Epidermal melanocyte (primary cell): ENCODE results near the gene FREY1.

Experiments
- DNase-seq: peaks from one replicate; pipeline ENCODE4 v3.0.0; 2011; ENCODE audit warnings: low spot score; ENCODE audit not compliant: insufficient read length

The FREY1 gene

DNA sequence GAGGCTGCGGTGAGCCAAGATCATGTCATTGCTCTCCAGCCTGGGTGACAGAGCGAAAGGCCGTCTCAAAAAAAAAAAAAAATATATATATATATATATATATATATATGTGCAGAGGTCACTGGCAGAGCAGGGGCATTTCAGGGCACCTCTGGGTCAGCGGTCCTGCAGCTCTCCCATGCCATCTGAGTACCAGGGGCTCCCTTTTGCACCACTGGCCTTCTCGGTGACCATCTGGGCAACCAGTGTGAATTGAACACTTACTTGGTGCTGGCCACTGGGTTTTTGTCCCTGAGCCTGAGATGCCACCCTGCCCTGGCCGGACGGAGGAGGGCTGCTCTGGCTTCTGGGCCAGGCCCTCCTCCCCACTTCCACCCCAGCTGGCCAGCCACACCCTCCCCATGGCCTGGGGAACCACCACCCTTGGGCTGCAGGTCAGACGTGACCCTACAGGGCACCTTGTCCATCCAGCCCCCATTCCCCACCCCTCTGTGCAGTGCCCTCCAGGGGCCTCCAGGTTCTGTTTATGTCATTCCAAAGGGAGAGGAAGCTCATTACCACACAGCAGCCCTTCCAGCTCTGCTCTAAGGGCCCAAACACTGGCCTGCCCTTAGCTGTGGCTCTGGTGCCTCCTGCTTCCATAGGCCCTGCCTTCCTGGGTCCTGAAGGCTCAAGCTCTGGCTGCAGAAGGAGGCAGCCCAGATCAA is 11.4 kb downstream of the FREY1 start:
- DNase-seq: no peak

DNA sequence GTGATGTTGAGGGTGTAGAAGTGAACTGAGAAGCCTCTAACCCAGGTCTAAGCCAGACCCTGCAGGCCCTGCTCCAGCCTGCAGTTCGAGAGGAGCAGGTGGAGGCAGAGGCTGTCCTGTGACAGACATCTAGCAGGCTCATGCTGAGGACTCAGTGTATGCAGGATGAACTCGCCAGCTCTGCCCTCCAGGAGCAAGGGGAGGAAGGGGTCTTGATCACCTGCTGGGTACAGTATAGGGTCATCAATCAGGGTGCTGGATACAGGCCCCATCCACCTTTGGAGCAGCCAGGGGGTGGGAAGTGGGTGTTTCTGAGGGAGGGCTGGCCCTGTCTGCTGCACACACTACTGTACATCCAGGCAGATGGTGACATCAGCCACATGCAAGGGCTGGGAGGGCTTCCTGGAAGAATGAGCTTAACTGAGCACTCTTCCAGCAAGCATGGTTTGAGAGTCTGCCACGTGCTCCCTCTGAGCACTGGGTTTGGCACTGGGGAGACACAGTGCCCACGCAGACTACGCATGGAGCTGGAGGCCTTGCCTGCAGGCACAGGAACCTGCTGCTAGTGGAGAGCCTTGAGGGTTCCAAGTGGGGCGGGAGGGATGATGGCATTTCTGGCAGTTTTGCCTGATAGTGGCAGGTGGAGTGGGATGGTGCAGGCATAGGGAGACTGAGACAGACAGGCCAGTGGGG is 12.4 kb downstream of the FREY1 start:
- DNase-seq: no peak

DNA sequence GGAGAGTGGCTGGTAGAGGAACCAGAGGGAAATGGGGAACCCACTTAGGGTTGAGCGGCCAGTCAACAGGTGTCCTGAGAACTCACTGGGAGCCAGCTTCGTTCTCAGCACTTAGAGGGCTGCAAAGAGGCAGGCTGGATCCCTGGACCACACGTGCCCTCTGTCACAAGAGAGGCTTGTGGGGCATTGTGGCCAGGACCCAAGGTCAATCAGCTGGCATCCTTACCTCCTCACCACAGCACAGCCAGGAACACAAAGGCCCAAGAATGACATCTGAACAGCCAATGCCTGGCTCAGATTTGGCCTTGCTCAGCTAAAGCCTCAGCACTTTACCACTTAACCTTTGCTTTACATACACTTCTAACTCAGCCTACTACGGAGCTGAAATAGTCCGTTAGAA is 14.2 kb downstream of the FREY1 start:
- DNase-seq: no peak

DNA sequence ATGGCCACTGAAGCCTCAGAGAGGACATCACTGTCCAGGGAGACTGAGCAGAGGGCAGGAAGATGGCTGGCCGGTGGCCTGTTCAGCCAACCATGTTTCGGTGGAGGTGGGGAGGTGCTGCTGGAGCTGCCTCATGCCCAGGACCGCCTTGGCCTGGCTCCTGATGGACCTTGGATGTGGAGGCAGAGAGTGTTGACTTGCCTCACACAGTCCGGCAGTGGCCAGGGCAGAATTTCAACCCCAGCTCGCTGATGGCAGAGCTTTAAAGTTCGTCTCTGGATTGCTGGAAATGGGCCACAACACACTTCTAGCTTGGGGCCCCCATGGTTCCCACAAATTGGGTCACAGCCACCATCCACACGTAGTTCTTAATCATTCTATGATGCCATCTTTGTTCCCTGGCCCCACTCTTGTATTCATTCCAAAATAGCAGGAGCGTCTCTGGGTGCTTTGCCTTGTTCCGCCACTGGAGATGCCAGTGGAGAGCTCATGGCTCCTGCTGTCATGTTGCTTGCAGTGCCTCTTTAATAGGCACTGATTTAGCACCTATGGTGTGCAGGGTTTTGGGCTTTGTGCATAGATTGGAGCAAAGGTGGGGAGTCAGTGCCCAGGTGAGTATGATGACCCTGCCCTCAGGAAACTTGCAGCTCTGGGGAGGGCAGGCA is 16.1 kb downstream of the FREY1 start:
- no peak for DNase-seq

DNA sequence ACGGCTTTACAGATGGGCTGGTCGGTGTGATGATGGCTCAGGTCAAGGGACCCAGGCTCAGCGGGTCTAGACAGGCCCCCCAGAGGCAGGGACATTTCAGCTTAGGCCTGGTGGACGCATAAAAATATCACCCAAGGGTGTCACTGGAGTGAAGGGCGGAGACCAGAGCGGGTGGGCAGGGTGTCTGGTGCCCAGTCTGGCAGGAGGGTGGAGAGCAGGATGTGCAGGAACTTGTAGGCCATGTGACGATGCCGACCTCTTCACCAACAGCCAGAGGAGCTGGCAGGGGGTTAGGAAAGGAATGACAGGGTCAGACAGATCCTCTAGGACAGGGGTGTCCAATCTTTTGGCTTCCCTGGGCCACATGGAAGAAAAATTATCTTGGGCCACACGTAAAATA is 17.1 kb downstream of the FREY1 start:
- no peak for DNase-seq

DNA sequence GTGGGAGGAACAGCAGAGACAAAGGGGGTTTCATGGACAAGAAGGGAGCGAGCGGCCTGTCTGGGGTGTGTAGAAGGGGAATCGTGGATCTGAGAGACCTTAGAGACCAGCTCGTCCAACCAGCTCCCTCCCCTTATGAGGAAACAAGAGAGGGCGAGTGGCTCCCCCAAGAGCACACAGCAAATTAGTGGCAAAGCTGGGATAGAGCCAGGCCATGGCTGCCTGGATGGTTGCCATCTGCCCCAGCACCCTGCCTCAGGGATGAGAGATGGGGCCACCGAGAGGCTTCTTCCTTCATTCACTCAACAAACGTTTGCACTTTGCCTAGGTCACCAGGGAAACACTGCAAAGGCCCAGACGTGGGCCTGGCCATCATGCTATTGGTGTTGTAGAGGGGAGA is 17.5 kb downstream of the FREY1 start:
- no peak for DNase-seq

DNA sequence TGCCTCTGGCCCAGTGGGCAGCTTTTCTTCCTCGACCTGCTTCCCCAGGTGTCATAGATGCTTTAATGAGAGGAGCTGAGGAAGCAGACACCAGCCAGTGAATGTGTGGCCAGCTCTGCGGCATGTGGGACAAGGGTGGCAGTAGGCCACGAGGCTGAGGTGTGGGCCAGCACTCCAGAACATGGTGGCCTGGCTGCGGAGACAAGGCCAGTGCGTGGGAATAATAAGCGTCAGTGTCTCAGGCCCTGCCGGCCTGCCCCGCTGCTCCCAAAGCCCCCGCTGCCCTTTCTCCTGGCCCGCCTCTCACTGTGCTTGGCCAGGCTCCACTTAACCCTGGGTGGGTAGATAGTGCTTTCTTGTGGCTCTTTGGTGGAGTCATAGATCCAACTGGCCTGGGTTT is 19.5 kb downstream of the FREY1 start:
- DNase-seq: no peak

DNA sequence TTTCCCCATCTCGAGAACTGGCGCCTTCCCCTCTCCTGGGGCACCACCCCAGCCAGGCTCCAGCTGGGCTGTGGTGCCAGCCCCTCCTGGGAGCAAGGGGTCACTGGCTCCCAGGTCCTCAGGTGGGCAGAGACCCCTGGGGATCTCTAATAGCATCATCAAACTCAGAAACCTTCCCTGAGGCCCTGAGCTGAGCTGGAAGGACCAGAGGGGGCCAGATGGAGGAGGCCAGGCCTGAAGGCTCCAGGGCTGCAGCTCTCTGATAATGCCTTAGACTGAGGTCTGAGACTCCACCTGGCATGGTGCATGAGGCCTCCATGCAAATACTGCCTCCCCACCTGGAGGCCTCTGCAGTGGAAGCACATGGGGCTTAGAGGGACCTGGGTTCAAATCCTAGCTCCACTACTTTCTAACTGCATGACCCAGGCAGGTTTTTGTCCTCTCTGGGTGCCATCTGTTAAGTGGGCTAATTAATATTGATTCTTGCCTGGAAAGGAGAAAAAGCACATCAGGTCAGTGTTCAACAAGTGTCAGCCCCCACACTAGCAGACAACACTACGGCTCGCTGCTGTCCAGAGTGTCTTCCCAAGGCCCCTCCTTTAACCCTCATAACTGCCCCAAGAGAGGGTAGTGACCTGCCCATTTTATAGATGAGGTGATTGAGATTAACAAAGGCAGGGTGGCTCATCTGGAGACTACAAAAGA is 20.1 kb downstream of the FREY1 start:
- no peak for DNase-seq

DNA sequence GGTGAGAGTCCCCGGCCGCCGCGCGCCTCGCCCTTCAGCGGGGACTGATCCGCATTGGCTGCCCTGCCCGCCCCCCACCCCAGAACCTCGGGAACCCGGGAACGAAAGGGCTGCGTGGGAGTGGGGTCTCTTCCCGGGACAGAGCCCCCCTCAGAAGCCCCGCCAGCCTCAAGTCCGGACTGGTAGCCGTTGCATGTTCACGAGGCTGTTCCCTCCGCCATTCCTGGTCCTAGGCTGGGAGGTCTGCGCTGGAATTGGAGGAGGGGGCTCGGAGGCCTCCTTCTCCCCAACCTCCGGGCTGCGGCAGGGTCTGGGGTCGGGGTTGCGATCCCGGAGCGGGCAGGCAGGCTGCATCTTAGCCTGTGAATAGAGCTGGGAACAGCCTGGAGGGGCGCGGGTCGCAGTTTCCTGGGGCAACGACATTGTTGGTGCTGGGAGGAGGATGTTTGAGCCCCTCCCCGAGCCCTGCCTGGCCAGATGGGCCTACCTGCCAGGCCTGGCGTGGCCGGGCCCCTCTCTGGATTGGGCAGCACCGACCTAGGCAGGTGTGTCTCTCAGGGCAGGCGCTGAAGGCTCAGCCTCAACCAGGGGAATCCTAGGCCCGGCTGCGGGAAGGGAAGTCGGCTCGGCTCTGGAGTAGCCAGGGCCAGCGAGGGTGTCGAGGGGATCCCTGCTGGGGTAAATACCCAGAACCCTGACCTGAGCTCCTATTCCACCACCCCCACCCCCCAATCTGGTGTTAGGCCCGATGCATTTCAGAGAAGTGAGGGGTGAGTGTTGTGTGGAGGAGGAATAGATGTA is 20.9 kb downstream of the FREY1 start:
- DNase-seq: no peak

DNA sequence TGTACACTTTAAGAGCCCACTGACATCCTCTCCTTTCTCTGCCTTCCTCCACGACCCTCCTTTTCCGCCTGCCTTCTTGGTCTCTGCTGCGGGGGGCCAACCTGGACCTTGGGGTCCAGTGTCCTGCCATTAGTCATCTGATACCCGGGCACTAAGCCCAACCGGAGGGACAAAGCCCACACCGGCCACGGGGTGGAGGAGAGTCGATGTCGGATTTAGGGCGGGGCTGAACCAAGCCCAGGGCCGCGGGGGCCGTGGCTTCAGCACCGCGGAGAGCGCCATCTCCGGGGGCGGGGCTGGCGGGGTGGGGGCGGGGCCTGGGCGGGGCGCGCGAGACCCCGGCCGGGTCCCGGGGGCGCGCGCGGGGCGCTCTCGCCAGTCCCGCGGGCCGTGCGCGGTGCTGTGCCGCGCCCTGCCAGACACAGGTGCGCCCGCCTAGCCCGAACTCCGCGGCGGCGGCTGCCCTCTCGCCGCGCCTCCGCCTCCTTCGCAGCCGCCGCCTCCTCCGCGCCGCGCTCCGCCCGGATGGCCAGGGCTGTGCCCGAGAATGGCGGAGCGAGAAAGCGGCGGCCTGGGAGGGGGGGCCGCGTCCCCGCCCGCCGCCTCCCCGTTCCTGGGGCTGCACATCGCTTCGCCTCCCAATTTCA is 21.7 kb downstream of the FREY1 start, which contains the start of gene MAPK8IP1:
Gene MAPK8IP1 (plus strand): TSS at position 378 of the 647 bp plus-strand sequence. CDS start 170 bp downstream, at position 548.
- DNase-seq: peak; percentile 37

DNA sequence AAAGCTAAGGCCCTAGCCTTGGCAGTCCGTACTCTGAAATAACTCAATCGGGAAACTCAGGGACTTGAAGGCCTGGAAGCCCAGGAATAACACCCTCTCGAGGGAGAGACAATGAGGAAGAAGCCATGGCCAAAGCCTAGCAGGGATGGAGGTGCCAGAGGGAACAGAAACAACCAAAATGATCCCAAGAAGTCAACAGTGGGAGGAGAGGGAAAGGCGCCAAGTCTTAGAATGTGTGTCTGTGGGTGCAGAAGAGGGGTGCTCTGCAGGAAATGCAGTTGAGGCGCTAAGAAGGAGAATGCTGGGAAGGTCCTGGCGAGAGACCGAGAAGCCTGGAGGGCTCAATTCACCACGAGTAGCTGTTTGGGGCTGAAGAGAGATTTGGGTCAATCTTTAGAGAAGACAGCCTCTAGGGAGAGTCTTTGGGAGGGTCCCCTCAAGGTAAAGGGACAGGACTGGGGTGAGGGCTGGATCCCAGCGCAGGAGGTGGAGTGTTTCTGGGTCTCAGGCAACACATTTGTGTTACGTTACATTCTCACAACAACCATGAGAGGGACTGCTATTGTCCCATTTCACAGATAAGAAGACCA is 22.4 kb downstream of the FREY1 start:
- no peak for DNase-seq

DNA sequence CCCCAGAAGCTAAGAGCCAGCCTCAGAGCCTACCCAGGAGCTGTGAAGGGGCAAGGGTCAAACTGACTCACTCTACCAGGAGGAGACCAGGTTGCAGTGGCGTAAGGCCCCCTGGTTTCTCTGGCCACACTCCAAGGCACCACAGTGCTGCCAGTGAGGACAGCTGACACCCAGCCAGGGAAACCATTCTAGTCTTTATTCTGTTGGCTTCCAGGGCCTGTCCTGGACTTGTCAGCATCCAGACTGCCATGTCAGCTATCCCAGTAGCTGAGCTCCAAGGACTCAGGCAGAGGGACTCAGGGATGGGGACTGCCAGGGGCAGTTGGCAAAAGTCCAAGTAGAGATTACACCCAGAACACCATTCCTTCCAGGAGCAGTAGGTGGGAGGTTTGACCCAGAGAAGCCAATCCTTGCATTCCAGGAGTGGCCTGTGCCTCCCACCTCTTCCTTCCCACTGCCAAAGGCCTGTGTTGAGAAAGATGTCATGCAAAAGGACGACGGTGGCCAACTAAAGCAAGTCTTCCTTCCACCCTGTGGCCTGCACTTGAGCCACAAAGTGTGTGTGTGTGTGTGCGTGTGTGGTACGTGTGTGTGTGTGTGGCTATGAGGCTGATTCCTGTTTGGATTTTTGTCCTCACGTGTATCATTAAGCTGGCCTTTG is 25.2 kb downstream of the FREY1 start:
- no peak for DNase-seq

DNA sequence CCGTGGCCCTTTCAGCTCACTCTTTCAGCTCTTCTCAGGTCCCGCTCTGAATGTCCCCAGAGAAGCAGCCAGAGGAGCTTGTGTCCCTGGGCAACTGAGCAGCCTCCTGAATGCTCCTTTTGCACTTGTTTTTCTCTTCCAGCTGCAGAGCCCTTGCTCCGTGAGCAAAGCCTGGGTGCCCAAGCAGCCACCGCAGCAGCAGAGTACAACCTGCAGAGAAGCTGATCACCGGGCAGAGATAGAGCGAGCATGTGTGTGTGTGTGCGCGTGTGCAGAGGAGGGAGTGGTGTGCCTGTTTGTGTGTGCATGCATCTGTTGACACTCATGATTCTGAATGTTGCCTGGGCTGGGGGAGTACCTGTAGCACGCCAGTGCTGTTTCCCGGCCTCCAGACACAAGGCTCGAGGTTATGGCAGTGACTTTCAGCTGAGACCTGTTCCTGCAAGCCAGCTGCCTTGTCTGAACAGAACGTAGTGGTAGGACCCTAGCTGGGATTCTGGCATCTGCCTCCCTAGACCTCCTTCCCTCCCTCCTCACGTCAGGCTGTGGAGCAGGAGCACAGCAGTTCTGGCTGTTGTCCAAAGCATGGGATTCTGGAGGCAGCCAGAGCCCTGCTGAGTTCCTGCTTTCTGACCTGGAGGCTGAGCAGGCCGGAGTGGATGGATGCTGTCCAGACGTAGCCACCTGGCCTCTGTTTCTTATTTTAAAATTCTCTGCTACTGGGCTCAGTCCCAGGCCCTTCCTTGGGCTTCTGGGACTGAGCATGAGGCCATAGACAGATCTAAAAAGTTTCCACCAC is 26.1 kb downstream of the FREY1 start:
- DNase-seq: no peak

DNA sequence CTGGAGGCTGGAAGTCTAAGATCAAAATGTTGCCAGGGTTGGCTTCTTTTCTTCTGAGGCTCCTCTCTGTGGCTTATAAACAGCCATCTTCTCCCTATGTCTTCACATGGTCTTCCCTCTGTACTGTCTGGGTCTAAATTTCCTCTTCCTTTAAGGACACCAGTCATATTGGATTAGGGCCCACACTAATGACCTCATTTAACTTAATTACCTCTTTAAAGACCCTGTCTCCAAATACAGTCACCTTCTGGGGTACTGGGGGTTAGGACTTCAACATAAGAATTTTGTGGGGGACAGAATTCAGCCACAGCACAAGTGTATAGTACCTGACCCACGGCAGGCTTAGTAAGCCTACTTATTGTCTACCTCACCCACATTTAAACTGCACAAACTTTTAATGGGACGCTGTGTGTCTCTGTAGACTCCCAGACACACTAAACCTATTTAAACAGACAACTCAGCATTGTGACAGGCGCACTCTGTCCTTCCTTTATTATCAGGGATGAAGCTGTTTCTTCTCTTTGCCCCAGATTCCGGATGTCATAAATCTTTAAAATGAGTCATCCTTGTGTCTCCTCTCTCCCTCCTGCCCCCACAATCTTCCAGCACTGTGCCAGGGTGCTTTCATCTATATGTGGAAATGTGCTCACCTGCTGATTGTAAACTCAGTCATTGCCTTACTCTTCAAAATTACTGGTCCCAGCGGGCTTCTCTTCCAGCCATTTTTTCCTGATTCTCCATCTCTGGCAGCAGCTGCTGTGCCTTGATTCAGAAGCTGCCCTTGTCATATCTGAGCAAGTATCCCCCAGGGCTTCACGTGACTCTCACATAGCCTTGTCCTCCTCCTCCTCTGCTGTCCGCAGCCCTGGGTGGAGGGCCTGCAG is 27.0 kb downstream of the FREY1 start:
- no peak for DNase-seq

DNA sequence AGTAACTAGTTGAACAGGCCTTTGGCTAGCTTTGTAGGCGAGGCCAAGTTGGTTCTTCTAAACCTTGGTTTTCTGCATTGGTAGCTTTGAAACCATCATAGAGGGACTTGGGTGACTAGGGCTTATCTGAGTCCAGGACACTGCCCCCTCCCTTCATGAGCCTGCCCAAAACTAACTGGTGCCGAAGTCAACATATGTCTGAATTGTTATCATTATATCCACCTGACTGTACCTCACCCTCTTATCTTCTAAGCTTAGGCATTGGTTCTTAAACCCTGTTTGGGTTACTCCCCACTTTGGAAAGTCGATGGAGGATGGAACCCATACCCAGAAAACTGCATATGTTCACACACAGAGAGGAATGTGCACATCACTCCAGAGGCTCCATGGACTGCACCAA is 29.2 kb downstream of the FREY1 start:
- no peak for DNase-seq

DNA sequence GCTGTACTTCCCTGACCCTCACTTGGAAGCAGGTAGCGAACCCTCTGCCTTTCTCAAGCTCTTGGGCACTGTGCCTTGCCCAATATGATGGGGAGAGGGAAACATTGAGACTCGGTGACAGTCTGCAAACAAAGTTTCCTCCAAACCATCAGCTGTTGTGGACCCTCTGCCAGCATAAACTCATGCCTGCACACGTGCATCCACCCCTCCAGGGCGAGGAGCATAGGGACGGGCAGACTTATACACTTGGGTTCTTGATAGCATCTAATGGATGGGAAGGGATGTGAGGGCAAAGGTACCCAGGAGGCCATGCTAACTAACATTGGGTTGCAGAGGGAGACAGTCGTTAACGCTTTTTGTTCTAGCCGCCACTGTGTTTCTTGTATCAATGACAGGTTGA is 29.9 kb downstream of the FREY1 start:
- DNase-seq: no peak

DNA sequence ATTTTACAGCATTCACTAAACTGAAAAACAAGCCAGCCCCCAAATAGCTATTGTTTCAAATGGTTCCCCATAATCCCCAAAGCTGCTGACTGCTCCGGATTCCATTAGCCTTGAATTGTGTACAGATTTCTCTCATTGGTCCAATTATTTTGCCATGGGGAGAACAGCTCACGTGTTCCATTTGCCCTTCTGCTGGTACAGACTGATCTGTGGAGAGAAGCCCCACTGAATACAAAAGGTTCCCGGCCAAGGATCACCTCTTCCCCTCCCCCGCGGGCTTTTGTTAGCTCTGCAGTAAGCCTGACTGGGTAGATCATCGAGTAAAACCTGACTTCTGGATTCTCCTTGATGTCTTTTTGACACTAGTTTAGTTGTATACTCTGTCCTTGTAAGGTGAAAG is 30.7 kb downstream of the FREY1 start:
- DNase-seq: no peak
